GM19372 (cell line): ENCODE measurements around the gene HCN2.
"Not testable (repeated sequence)": the region's sequence is repeated elsewhere in the genome, so short reads cannot be mapped to it uniquely, and the experiment has no call there.

ENCODE experiments used
- ATAC-seq: cut with Tn5 transposase; IDR thresholded peaks from one replicate; pipeline ENCODE4 v1.9.1; 2021; ENCODE audit warnings: mild to moderate bottlenecking, low read depth, moderate library complexity; ENCODE audit not compliant: unreplicated experiment

The HCN2 gene

GRCh38 chr19:602391-603301 is 13.0 kb downstream of the HCN2 start:
- ATAC-seq: no peak

GRCh38 chr19:603302-603639 is 13.6 kb downstream of the HCN2 start:
- ATAC-seq: not testable (repeated sequence)

DNA sequence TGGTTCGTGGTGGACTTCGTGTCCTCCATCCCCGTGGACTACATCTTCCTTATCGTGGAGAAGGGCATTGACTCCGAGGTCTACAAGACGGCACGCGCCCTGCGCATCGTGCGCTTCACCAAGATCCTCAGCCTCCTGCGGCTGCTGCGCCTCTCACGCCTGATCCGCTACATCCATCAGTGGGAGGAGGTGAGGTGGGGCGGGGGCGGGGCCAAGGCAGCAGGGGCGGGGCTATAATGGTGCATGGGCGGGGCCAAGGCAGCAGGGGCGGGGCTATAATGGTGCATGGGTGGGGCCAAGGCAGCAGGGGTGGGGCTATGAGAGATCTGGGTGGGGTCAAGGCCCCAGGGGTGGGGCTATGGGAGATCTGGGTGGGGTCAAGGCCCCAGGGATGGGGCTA is 14.1 kb downstream of the HCN2 start:
- not testable (repeated sequence) for ATAC-seq

DNA sequence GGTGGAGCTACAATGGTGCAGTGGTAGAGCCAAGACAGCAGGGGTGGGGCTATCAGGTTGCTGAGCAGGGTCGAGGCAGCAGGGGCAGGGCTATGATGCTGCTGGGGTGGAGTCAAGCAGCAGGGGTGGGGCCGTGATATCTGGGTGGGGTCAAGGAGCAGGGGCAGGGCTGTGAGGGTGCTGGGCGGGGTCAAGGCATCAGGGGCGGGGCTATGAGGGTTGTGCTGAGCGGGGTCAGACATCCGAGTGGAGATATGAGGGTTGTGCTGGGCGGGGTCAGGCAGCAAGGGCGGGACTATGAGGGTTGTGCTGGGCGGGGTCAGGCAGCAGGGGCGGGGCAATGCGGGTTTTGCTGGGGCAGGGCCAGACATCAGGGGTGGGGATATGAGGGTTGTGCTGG is 14.7 kb downstream of the HCN2 start:
- ATAC-seq: no peak

GRCh38 chr19:605061-605971 is 15.6 kb downstream of the HCN2 start:
- ATAC-seq: not testable (repeated sequence)

GRCh38 chr19:607301-608154 is 17.8 kb downstream of the HCN2 start:
- ATAC-seq: no peak

GRCh38 chr19:608155-609003 is 18.7 kb downstream of the HCN2 start:
- no peak for ATAC-seq

GRCh38 chr19:609004-609346 is 19.3 kb downstream of the HCN2 start:
- no peak for ATAC-seq

GRCh38 chr19:610071-610800 is 20.6 kb downstream of the HCN2 start:
- no peak for ATAC-seq

GRCh38 chr19:610801-611480 is 21.3 kb downstream of the HCN2 start:
- ATAC-seq: no peak

DNA sequence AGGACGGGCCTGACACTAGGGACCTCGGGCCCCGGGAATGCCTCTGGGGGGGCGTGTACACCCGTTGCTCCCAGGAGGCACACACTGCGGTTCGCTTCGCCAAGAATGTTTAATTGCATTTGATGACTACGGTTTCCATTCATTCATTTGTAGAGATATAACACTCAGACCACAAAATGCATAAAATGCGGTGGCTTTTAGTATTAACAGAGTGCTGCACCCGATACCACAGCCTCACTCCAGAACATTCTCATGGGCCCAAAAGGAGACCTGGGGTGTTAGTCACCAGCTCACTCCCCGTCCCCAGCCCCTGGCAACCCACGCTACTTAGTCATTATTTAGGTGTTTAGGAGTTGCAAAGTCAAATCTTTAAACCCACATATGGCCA is 21.8 kb downstream of the HCN2 start:
- no peak for ATAC-seq

DNA sequence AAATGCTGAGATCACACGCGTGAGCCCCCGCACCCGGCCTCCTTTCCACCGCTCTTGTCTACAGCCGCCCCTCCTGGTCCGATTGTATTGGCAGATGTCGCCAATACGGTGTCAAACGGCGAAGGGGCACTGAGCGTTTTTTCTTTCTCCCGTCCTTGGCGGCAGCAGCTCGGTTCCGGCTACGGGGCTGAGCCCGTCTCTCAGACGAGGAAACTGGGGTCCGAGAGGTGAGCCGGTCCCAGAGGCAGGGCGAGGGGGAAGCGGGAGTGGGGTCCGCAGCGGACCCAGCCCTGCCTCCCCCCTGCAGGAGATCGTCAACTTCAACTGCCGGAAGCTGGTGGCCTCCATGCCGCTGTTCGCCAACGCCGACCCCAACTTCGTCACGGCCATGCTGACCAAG is 23.3 kb downstream of the HCN2 start:
- no peak for ATAC-seq

DNA sequence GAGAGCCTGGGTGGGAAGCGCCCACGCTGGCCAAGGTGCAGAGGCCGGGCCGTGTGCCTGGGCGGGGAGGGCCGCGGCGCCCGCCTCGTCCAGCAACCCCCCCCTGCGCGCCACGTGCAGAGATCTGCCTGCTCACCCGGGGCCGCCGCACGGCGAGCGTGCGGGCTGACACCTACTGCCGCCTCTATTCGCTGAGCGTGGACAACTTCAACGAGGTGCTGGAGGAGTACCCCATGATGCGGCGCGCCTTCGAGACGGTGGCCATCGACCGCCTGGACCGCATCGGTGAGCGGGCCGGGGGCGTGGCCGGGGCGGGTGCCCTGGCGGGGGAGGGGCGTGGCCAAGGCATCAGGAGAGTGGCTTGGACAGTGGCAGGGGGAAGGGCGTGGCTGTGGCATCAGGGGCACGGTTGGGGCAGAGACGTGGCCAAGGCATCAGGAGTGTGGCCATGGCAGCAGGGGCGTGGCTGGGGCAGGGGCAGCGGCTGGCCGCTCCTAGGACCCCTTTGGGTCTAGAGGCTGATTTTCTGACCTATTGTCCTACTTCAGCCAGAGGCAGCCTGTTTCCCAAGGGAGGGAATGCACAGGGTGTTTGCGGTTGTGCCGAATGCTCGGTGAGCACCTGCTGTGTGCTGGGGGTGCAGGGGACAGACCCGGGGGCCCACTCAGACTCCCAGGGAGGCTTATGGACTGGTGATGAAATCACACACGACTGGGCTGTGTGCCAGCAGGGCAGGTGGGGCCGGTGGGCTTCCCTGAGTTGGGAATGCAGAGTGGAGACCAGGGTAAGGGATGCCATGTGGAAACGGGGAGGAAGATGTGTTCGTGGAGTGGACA is 24.3 kb downstream of the HCN2 start:
- ATAC-seq: no peak

GRCh38 chr19:615619-616018 is 25.9 kb downstream of the HCN2 start:
- ATAC-seq: no peak

DNA sequence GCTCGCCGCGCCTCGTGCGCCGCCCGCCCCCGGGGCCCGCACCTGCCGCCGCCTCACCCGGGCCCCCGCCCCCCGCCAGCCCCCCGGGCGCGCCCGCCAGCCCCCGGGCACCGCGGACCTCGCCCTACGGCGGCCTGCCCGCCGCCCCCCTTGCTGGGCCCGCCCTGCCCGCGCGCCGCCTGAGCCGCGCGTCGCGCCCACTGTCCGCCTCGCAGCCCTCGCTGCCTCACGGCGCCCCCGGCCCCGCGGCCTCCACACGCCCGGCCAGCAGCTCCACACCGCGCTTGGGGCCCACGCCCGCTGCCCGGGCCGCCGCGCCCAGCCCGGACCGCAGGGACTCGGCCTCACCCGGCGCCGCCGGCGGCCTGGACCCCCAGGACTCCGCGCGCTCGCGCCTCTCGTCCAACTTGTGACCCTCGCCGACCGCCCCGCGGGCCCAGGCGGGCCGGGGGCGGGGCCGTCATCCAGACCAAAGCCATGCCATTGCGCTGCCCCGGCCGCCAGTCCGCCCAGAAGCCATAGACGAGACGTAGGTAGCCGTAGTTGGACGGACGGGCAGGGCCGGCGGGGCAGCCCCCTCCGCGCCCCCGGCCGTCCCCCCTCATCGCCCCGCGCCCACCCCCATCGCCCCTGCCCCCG is 26.5 kb downstream of the HCN2 start:
- ATAC-seq: no peak

DNA sequence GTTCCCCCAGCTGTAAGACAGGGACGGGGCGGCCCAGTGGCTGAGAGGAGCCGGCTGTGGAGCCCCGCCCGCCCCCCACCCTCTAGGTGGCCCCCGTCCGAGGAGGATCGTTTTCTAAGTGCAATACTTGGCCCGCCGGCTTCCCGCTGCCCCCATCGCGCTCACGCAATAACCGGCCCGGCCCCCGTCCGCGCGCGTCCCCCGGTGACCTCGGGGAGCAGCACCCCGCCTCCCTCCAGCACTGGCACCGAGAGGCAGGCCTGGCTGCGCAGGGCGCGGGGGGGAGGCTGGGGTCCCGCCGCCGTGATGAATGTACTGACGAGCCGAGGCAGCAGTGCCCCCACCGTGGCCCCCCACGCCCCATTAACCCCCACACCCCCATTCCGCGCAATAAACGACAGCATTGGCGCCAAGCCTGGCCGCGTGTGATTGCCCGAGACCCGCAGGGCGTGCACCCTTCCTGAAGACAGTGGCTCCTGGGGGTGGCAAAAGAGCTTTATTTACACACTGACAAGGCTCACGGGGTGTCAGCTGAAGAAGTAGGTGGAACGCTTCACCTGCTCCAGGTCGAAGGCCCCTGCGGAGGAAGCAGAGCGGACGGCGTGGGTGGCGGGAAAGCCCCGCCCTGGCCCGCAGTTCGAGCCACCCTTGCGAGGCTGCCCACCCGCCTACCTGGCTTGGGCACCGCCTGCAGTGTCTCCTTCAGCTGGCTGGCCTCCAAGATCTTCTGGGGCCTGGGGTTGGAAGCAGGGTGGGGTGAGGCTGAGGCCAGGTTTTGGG is 27.3 kb downstream of the HCN2 start:
- no peak for ATAC-seq
